GM21526 (cell line): Measurements from ENCODE around the gene ZFP57.
A peak's percentile ranks its signal among the peaks of the same experiment; 100 is the strongest.

Experiments
- ATAC-seq: cut with Tn5 transposase; IDR thresholded peaks from one replicate; pipeline ENCODE4 v1.9.1; 2021; ENCODE audit warnings: moderate library complexity; ENCODE audit not compliant: unreplicated experiment, low FRiP score

The ZFP57 gene

GRCh38 chr6:29656157-29656556 is 24.8 kb downstream of the ZFP57 start:
- no peak for ATAC-seq

GRCh38 chr6:29655658-29656057 is 25.3 kb downstream of the ZFP57 start:
- ATAC-seq = no peak

GRCh38 chr6:29653452-29654038 is 27.4 kb downstream of the ZFP57 start:
- ATAC-seq = no peak

- ATAC-seq = no peak
Observed at GRCh38 chr6:29652198-29652584, 28.8 kb downstream of the ZFP57 start.

GRCh38 chr6:29651413-29652197 is 29.3 kb downstream of the ZFP57 start:
- ATAC-seq = no peak

- ATAC-seq = peak; percentile 95
Observed at GRCh38 chr6:29649701-29650673, 31.0 kb downstream of the ZFP57 start.

GRCh38 chr6:29647927-29648642 is 32.9 kb downstream of the ZFP57 start:
- no peak for ATAC-seq

GRCh38 chr6:29641430-29642148 is 39.4 kb downstream of the ZFP57 start:
- no peak for ATAC-seq

- no peak for ATAC-seq
Observed at GRCh38 chr6:29637247-29637646, 43.7 kb downstream of the ZFP57 start.

GRCh38 chr6:29633534-29633905 is 47.4 kb downstream of the ZFP57 start:
- ATAC-seq = no peak

GRCh38 chr6:29632789-29633533 is 48.0 kb downstream of the ZFP57 start, which contains the start of gene GABBR1:
Gene GABBR1 (minus strand): TSS chr6:29633183. CDS start chr6:29632385, 798 bp downstream.
- ATAC-seq = no peak

- ATAC-seq = no peak
Observed at GRCh38 chr6:29631860-29632731, 48.9 kb downstream of the ZFP57 start.

GRCh38 chr6:29631209-29631810 is 49.6 kb downstream of the ZFP57 start:
- ATAC-seq = no peak

- no peak for ATAC-seq
Observed at GRCh38 chr6:29630315-29630714, 50.6 kb downstream of the ZFP57 start.

- ATAC-seq = no peak
Observed at GRCh38 chr6:29629571-29629970, 51.4 kb downstream of the ZFP57 start.

GRCh38 chr6:29628419-29629281 is 52.3 kb downstream of the ZFP57 start:
- ATAC-seq = no peak
